HL-60/S4 (cell line): ENCODE results near the gene ARSG.

ENCODE experiments used
- in situ Hi-C: fragments of 300-500 bp; cut with MboI; formaldehyde crosslinking; loops from 2 replicates; pipeline ENCODE4 v1.14.3; 2022; ENCODE audit warnings: low sequenced_read_pairs

The ARSG gene

DNA sequence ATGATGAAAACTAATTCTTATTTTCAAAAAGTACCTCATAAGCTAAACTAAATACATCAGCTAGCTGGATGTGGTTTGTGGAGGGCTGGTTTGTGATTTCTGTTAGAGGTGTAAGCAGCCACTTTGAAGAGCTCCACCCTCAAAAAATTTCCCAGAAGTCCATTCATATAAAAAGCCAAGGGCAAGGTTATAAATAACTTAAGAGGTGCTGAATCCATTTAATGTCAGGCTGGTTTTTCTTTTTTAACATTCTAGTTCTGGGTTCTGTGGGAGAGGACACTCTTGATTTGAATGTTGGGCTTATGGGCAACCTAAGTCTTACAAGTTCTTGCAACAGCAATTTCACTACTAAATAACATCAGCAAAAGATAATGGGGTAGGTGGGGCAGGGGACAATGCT, 169.4 kb downstream of the ARSG start:
- in situ Hi-C loops = loop anchor here (10.0 to 25.0 kb wide), 2 partner anchors 286 to 423 kb away; partner anchors contain the start of gene KPNA2

DNA sequence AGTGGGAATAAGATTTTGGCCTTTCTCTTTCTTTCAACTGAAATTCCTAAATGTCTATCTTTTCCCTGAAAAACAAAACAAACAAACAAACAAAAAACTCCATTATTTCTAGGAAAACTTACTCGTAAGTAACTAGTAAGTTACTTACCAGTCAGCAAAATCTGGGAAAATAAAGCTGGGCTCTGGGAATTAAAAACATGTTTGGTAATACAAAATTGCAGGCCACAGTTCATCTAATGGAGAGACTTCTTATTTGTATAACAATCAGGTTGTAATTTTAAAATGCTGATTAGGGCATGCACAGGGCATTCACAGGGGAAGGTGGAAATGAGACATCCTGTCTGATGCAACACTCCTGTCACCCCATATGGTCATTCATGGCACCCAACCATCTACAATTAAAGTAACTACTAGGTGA, 169.8 kb downstream of the ARSG start:
- in situ Hi-C loops = loop anchor here (10.0 to 25.0 kb wide), 2 partner anchors 286 to 424 kb away; partner anchors contain the start of gene KPNA2

DNA sequence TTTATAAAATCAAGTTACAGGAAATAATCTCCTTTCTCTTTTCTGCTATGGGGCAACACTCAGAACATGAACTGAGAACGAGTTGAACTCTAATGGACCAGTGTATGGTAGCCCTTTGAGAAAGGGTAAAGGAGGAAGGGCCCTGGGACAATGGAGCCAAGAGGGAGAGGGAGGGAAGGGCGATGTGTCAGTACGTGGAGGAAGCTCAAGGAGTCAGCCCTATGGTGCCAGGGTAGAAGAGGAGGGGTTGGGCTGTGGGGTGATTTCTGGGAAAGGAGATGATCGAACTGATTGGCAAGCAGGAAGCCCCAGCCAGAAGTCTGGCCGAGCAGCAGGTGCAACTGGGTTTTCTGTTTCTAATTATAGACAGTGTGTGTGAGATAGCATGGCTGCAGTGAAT, 170.3 kb downstream of the ARSG start:
- in situ Hi-C loops = loop anchor here (10.0 to 25.0 kb wide), 2 partner anchors 287 to 424 kb away; partner anchors contain the start of gene KPNA2

GRCh38 chr17:68462381-68463210, 171.3 kb downstream of the ARSG start:
- in situ Hi-C loops = loop anchor here (10.0 to 25.0 kb wide), 2 partner anchors 288 to 425 kb away; partner anchors contain the start of gene KPNA2

DNA sequence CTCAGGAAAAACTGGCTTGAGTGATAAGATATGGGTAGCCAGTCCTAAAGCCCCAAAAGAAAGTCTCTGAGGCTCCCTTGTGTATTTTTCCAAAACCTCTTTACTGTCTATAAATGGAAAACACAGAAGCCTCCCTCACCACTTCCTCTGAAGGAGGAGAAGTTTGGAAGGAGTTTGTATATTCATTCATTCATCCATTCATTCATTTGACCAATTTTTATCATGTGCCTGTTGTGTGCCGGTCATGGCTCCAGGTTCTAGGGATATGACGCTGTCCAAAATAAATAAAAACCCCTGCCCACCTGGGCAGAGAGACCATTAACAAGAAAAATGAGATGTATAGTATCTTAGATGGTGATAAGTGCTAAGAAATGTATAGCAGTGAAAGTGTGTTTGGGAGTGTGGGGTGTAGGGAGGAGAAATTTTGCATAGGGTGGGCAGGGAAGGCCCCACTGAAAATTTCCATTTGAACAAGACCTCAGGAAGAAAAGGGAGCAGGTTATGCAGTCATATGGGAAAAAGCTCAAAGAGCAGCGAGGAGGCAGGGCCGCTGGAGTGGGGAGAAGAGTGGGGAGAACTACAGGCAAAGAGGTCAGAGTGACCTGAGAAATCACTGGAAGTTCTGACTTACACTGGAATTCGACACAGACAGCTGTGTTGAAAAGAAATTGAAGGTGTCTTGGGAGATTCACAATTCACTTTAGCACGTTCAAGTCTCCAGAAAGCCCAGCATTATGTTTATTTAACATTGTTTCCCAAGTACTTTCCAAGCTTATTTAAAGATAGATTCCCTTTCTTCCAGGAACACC, 172.1 kb downstream of the ARSG start:
- in situ Hi-C loops = loop anchor here (10.0 to 25.0 kb wide), 2 partner anchors 289 to 426 kb away; partner anchors contain the start of gene KPNA2

DNA sequence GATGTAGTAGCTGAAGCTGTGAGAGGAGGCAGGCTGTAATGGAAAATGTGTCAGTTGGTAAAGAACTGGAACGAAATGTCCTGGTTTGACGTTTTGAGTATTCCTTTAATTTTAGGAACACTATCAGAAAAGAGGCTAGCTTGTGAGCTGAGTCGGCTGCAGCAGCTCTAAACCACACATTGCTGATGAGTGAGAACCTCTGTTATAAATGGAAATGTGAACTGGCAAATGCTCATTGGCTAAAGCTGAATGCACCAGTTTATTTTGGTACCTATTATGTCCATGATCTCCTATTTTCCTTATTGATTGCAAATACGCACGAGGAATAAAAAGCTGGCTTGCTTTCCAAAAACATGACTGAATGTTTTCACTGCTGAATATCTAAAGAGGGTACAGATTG, 177.0 kb downstream of the ARSG start:
- in situ Hi-C loops = loop anchor here (10.0 to 25.0 kb wide), 2 partner anchors 294 to 431 kb away; partner anchors contain the start of gene KPNA2

- in situ Hi-C loops = loop anchor here (10.0 to 25.0 kb wide), 2 partner anchors 294 to 431 kb away; partner anchors contain the start of gene KPNA2
Observed at GRCh38 chr17:68468788-68469187, 177.5 kb downstream of the ARSG start.
